Endothelial cell of umbilical vein (primary cell): ENCODE results near the gene CKB. TPM values are rescaled to one million over a fixed set of nuclear protein-coding genes. Genes with fewer than 3 reads are reported as not detected.

ENCODE experiments used
- BruUV-seq: library from RNA; stranded (reverse); fragments of 400-500 nt; replicated peaks from 2 replicates; lab custom pipeline; 2021; lab: Mats Ljungman, UMichigan
- CTCF ChIA-PET: fragments of 300-600, 350-600 bp; sonication (Branson Sonifier 250); formaldehyde crosslinking; loops from one replicate; lab custom pipeline; 2021; ENCODE audit warnings: antibody characterized with exemption, inconsistent platforms; lab: Charles Lee
- POLR2A ChIA-PET: fragments of 300-600, 350-600 bp; sonication (Branson Sonifier 250); formaldehyde crosslinking; loops from one replicate; lab custom pipeline; 2021; ENCODE audit warnings: antibody characterized with exemption, inconsistent platforms; lab: Charles Lee
- DNase-seq: peaks from one replicate; pipeline ENCODE4 v3.0.0-alpha.2; 2011; ENCODE audit warnings: low read depth, low spot score
- FAIRE-seq: peaks from 2 replicates; lab custom pipeline; 2011; peaks lifted over from hg19 to GRCh38; lab: Jason Lieb, UNC
- H2AFZ ChIP-seq: 2 replicates; pipeline ENCODE4 v1.6.0; 2012; ENCODE audit warnings: low read depth, low read length, control low read depth, inconsistent platforms
- H3K27ac ChIP-seq: 2 replicates; pipeline ENCODE4 v1.5.1; 2011; ENCODE audit warnings: low read depth, mild to moderate bottlenecking, control low read depth, low read length, moderate library complexity; ENCODE audit not compliant: insufficient read depth
- H3K27me3 ChIP-seq, 2 experiments: 2 replicates each; pipeline versions ENCODE4 v1.6.0 to v1.6.1; 2011; ENCODE audit warnings: low read length in 2 of 2, mixed read lengths in 1 of 2; ENCODE audit not compliant: control insufficient read depth in 2 of 2, insufficient read depth in 2 of 2
- H3K36me3 ChIP-seq, 2 experiments: 2 replicates in 1 of 2; 3 replicates in 1 of 2; pipeline ENCODE4 v1.5.1; 2011; ENCODE audit warnings: low read length in 2 of 2, mild to moderate bottlenecking in 1 of 2, moderate library complexity in 1 of 2; ENCODE audit not compliant: control insufficient read depth in 2 of 2, insufficient read depth in 2 of 2; ENCODE audit errors: extremely low read depth in 1 of 2
- H3K4me1 ChIP-seq: 3 replicates; pipeline ENCODE4 v1.5.1; 2011; ENCODE audit warnings: mild to moderate bottlenecking, low read length; ENCODE audit not compliant: control insufficient read depth, insufficient read depth; ENCODE audit errors: extremely low read depth
- H3K4me2 ChIP-seq: 2 replicates; pipeline ENCODE4 v1.6.1; 2011; ENCODE audit warnings: low read length, control low read depth, mixed read lengths; ENCODE audit not compliant: insufficient read depth
- H3K4me3 ChIP-seq, 3 experiments: fragments of 200-600 bp in 1 of 3; sonication (generic), shearing (Covaris generic) in 1 of 3; replicated peaks in 1 of 3; 2 replicates each; pipeline ENCODE4 v1.5.1; 2011 to 2016; ENCODE audit warnings: control low read depth in 3 of 3, low read length in 3 of 3, mild to moderate bottlenecking in 2 of 3, inconsistent platforms in 1 of 3, low read depth in 1 of 3, moderate library complexity in 1 of 3; ENCODE audit not compliant: insufficient read depth in 1 of 3
- H3K79me2 ChIP-seq: 2 replicates; pipeline ENCODE4 v1.6.0; 2012; ENCODE audit warnings: low read length, inconsistent platforms; ENCODE audit not compliant: control insufficient read depth, insufficient read depth
- H3K9ac ChIP-seq: replicated peaks from 2 replicates; pipeline ENCODE3; 2011; ENCODE audit warnings: low read length, control low read depth; ENCODE audit not compliant: insufficient read depth; ENCODE audit errors: extremely low read depth
- H3K9me1 ChIP-seq: replicated peaks from 3 replicates; pipeline ENCODE4 v1.6.0; 2011; ENCODE audit warnings: mild to moderate bottlenecking, low read length; ENCODE audit not compliant: control insufficient read depth, insufficient read depth; ENCODE audit errors: extremely low read depth
- H3K9me3 ChIP-seq: replicated peaks from 2 replicates; pipeline ENCODE4 v1.5.1; 2012; ENCODE audit warnings: low read length, inconsistent platforms; ENCODE audit not compliant: control insufficient read depth, insufficient read depth
- H4K20me1 ChIP-seq: replicated peaks from 2 replicates; pipeline ENCODE3; 2011; ENCODE audit warnings: mild to moderate bottlenecking, low read length; ENCODE audit not compliant: control insufficient read depth, insufficient read depth; ENCODE audit errors: extremely low read depth
- CTCF ChIP-seq, 2 donors: IDR thresholded peaks; 1 replicate in 1 of 2; 2 replicates in 1 of 2; pipeline ENCODE4 v1.5.1; 2011; ENCODE audit warnings: low read length in 2 of 2, mild to moderate bottlenecking in 2 of 2, moderate library complexity in 2 of 2, control low read depth in 1 of 2, inconsistent platforms in 1 of 2, low read depth in 1 of 2; ENCODE audit not compliant: insufficient read depth in 1 of 2; ENCODE audit errors: extremely low read depth in 1 of 2
- EZH2 ChIP-seq: IDR thresholded peaks from 2 replicates; pipeline ENCODE4 v1.6.1; 2012; ENCODE audit warnings: borderline replicate concordance, low read depth, mild to moderate bottlenecking, moderate library complexity, low read length, inconsistent platforms; ENCODE audit not compliant: severe bottlenecking
- FOS ChIP-seq: IDR thresholded peaks from 2 replicates; pipeline ENCODE4 v1.6.1; 2011; ENCODE audit warnings: mild to moderate bottlenecking, low read length, moderate library complexity, borderline replicate concordance; ENCODE audit not compliant: insufficient read depth
- GATA2 ChIP-seq: IDR thresholded peaks from 2 replicates; pipeline ENCODE4 v1.7.0; 2011; ENCODE audit warnings: low read depth, mild to moderate bottlenecking, moderate library complexity, mixed read lengths, low read length; ENCODE audit not compliant: insufficient read length, insufficient read depth
- JUN ChIP-seq: IDR thresholded peaks from 2 replicates; pipeline ENCODE4 v1.6.1; 2011; ENCODE audit warnings: borderline replicate concordance, low read depth; ENCODE audit not compliant: insufficient read length, insufficient read depth
- MAX ChIP-seq: IDR thresholded peaks from 2 replicates; pipeline ENCODE4 v1.6.1; 2011; ENCODE audit not compliant: insufficient read depth, insufficient read length
- MYC ChIP-seq: IDR thresholded peaks from one replicate; pipeline ENCODE4 v1.6.1; 2011; ENCODE audit warnings: mild to moderate bottlenecking, low read depth, low read length
- POLR2A ChIP-seq: IDR thresholded peaks from 2 replicates; pipeline ENCODE4 v1.6.1; 2012; ENCODE audit warnings: low read depth, mild to moderate bottlenecking, control low read depth, low read length
- POLR2AphosphoS5 ChIP-seq: IDR thresholded peaks from 2 replicates; pipeline ENCODE4 v1.6.1; 2012; ENCODE audit warnings: low read depth, mild to moderate bottlenecking, control low read depth, low read length, moderate library complexity; ENCODE audit not compliant: insufficient read depth
- dilution Hi-C: fragments of 300-500 bp; cut with MboI; formaldehyde crosslinking; loops from one replicate; pipeline ENCODE4 v1.15.0; 2019; ENCODE audit warnings: low sequenced_read_pairs; ENCODE audit not compliant: extremely low pct_ligation_motif_present
- intact Hi-C: fragments of 100-400 bp; cut with micrococcal nuclease; formaldehyde crosslinking; loops from one replicate; pipeline ENCODE4 v1.10.0; 2022
- polyA plus RNA-seq, 4 experiments: library from polyadenylated mRNA; depleted of rRNA in 3 of 4; stranded (reverse) in 3 of 4; unstranded in 1 of 4; fragments of >200 nt; gene quantifications; 2 replicates each; pipeline versions ENCODE4 v1.2.1 to v1.2.3, GENCODE V29; 2011 to 2012; ENCODE audit warnings: missing spikeins in 1 of 4
- total RNA-seq: library from RNA; stranded (reverse); gene quantifications from 2 replicates; pipeline ENCODE4 v1.2.3, GENCODE V29; 2021

CKB gene
- total and polyA plus RNA-seq, 2 donors (not counting 3 experiments of a cell fraction or from before 2014, with no cell fraction given), result 4.0 to 6.9 TPM

- Histone ChIP-seq H3K4me2 (no peak overlapping the region), H3K4me3 (no peak overlapping the region), H3K9me3 (no peaks in the 10 kb centered on the region), H3K36me3 (peaks cover 0 to 2% of the 10 kb centered on the region in 2 experiments), H3K9ac (no peak overlapping the region), H3K9me1 (no peaks in the 10 kb centered on the region), H3K79me2 (peaks cover 21% of the 10 kb centered on the region), H4K20me1 (no peaks in the 10 kb centered on the region), H2AFZ (no peak overlapping the region), H3K27ac (no peak overlapping the region), H3K27me3 (no peaks in the 10 kb centered on the region), H3K4me1 (peaks cover 8% of the 10 kb centered on the region)
- dilution Hi-C loops, result no loop called here
- POLR2A ChIA-PET, result no interaction called here
- intact Hi-C loops, result no loop called here
- no peak for TF ChIP-seq MYC
- no peak for TF ChIP-seq GATA2
- no peak for TF ChIP-seq EZH2
- TF ChIP-seq POLR2AphosphoS5, result no peak
- TF ChIP-seq POLR2A, result no peak
- no peak for TF ChIP-seq MAX
- TF ChIP-seq FOS, result no peak
- TF ChIP-seq JUN, result no peak
- TF ChIP-seq CTCF (IDR thresholded peaks at IDR 0.05; ENCODE audit: extremely low read depth in 1 of 2, insufficient read depth in 1 of 2, low read depth in 1 of 2, low read length in 2 of 2), result no peak
- DNase-seq (no peak), FAIRE-seq (no peak)
- CTCF ChIA-PET, result interaction anchor here (1.1 to 5.5 kb wide), 4 partner anchors 10 to 16 kb away, joined by 3 to 49 read pairs (median 18); no protein-coding TSS in a partner anchor
- BruUV-seq, result no TSS peak
These were observed 9.0 kb upstream of the CKB start for GRCh38 chr14:103531421-103532215.
